Keratinocyte (primary cell): ENCODE data around the gene ATL1. TPM values are rescaled to one million over a fixed set of nuclear protein-coding genes. Genes with fewer than 3 reads are reported as not detected.

ENCODE experiments used
- DNase-seq: peaks from one replicate; pipeline ENCODE4 v3.0.0-alpha.2; 2011; ENCODE audit warnings: low read depth, missing footprints, low spot score
- FAIRE-seq: peaks from 2 replicates; lab custom pipeline; 2011; peaks lifted over from hg19 to GRCh38; lab: Jason Lieb, UNC
- H2AFZ ChIP-seq: 2 replicates; pipeline ENCODE4 v1.6.0; 2012; ENCODE audit warnings: low read length, control low read depth, inconsistent platforms; ENCODE audit not compliant: control insufficient read depth
- H3K27ac ChIP-seq: 2 replicates; pipeline ENCODE4 v1.5.1; 2011; ENCODE audit warnings: low read length; ENCODE audit not compliant: control insufficient read depth, insufficient read depth
- H3K27me3 ChIP-seq: 3 replicates; pipeline ENCODE4 v1.6.0; 2011; ENCODE audit warnings: low read length; ENCODE audit not compliant: control insufficient read depth, insufficient read depth; ENCODE audit errors: extremely low read depth
- H3K36me3 ChIP-seq, 2 experiments: 2 replicates in 1 of 2; 3 replicates in 1 of 2; pipeline ENCODE4 v1.5.1; 2011; ENCODE audit warnings: low read length in 2 of 2, mild to moderate bottlenecking in 1 of 2; ENCODE audit not compliant: control insufficient read depth in 2 of 2, insufficient read depth in 2 of 2; ENCODE audit errors: extremely low read depth in 1 of 2
- H3K4me1 ChIP-seq: 3 replicates; pipeline ENCODE4 v1.5.1; 2011; ENCODE audit warnings: low read length; ENCODE audit not compliant: control insufficient read depth, insufficient read depth; ENCODE audit errors: extremely low read depth
- H3K4me2 ChIP-seq: 3 replicates; pipeline ENCODE4 v1.6.0; 2011; ENCODE audit warnings: low read depth, low read length; ENCODE audit not compliant: control insufficient read depth, insufficient read depth; ENCODE audit errors: extremely low read depth
- H3K4me3 ChIP-seq, 3 experiments: fragments of 200-600 bp in 1 of 3; sonication (generic) in 1 of 3; 2 replicates in 2 of 3; 3 replicates in 1 of 3; pipeline ENCODE4 v1.5.1; 2011 to 2016; ENCODE audit warnings: low read length in 3 of 3, mild to moderate bottlenecking in 3 of 3, control low read depth in 2 of 3, inconsistent platforms in 1 of 3, low read depth in 1 of 3, mixed read lengths in 1 of 3, mixed run types in 1 of 3, moderate library complexity in 1 of 3; ENCODE audit not compliant: control insufficient read depth in 2 of 3, insufficient read depth in 2 of 3; ENCODE audit errors: extremely low read depth in 1 of 3
- H3K79me2 ChIP-seq: 2 replicates; pipeline ENCODE4 v1.6.0; 2012; ENCODE audit warnings: low read length; ENCODE audit not compliant: control insufficient read depth, insufficient read depth
- H3K9ac ChIP-seq: 3 replicates; pipeline ENCODE4 v1.6.0; 2011; ENCODE audit warnings: low read length; ENCODE audit not compliant: control insufficient read depth, insufficient read depth; ENCODE audit errors: extremely low read depth
- H3K9me1 ChIP-seq: 3 replicates; pipeline ENCODE4 v1.6.0; 2011; ENCODE audit warnings: low read length; ENCODE audit not compliant: control insufficient read depth, insufficient read depth; ENCODE audit errors: extremely low read depth
- H3K9me3 ChIP-seq: 2 replicates; pipeline ENCODE4 v1.5.1; 2012; ENCODE audit warnings: low read depth, low read length; ENCODE audit not compliant: control insufficient read depth
- H4K20me1 ChIP-seq: 3 replicates; pipeline ENCODE4 v1.6.0; 2011; ENCODE audit warnings: low read length; ENCODE audit not compliant: control insufficient read depth, insufficient read depth; ENCODE audit errors: extremely low read depth
- CTCF ChIP-seq, 3 experiments: IDR thresholded peaks in 1 of 3; conservative IDR thresholded peaks in 1 of 3; optimal IDR thresholded peaks in 1 of 3; 2 replicates in 2 of 3; 3 replicates in 1 of 3; pipeline versions ENCODE3 to v1.5.1; 2011; ENCODE audit warnings: low read length in 3 of 3, mild to moderate bottlenecking in 3 of 3, moderate library complexity in 2 of 3, control low read depth in 1 of 3, inconsistent platforms in 1 of 3; ENCODE audit not compliant: insufficient read depth in 2 of 3; ENCODE audit errors: extremely low read depth in 1 of 3
- EZH2 ChIP-seq: IDR thresholded peaks from one replicate; pipeline ENCODE4 v1.6.1; 2012; ENCODE audit warnings: inconsistent platforms, mild to moderate bottlenecking, low read length, moderate library complexity
- dilution Hi-C: fragments of 300-500 bp; cut with MboI; formaldehyde crosslinking; loops from one replicate; pipeline ENCODE4 v1.7.0; 2020; ENCODE audit warnings: low sequenced_read_pairs; ENCODE audit not compliant: extremely low pct_ligation_motif_present
- polyA plus RNA-seq, 5 experiments: library from polyadenylated mRNA; depleted of rRNA in 3 of 5; stranded (reverse) in 3 of 5; stranded (forward) in 1 of 5; unstranded in 1 of 5; fragments of >200 nt; gene quantifications; 1 replicate in 1 of 5; 2 replicates in 3 of 5; 3 replicates in 1 of 5; pipeline versions ENCODE4 v1.2.1 to v1.2.3, GENCODE V29; 2011 to 2012; ENCODE audit warnings: missing spikeins in 2 of 5, low read depth in 1 of 5, low replicate concordance in 1 of 5

Gene ATL1
- polyA plus RNA-seq, 1 donor (not counting 4 experiments of a cell fraction or from before 2014, with no cell fraction given): 3.6 TPM

- DNase-seq: no peak
- no peaks in the 10 kb centered on the region for H3K36me3 ChIP-seq
- no peaks in the 10 kb centered on the region for H3K9me1 ChIP-seq
- TF ChIP-seq EZH2: no peak
- no peak for TF ChIP-seq CTCF (optimal IDR thresholded peaks at IDR 0.05 in 1 of 3, IDR thresholded peaks at IDR 0.05 in 1 of 3, conservative IDR thresholded peaks at IDR 0.05 in 1 of 3; ENCODE audit: extremely low read depth in 1 of 3, insufficient read depth in 2 of 3, low read length in 3 of 3)
- dilution Hi-C loops: no loop called here
- FAIRE-seq: no peak
- no peaks in the 10 kb centered on the region for H3K27me3 ChIP-seq
- no peaks in the 10 kb centered on the region for H3K79me2 ChIP-seq
- H3K4me2 ChIP-seq: no peak overlapping the region
- H3K9ac ChIP-seq: no peak overlapping the region
- H2AFZ ChIP-seq: no peak overlapping the region
- no peaks in the 10 kb centered on the region for H3K9me3 ChIP-seq
- peaks cover 10% of the 10 kb centered on the region for H3K4me1 ChIP-seq
- H3K4me3 ChIP-seq: no peak overlapping the region
- H3K27ac ChIP-seq: no peak overlapping the region
- no peaks in the 10 kb centered on the region for H4K20me1 ChIP-seq
These were observed 56.3 kb downstream of the ATL1 start for GRCh38 chr14:50616275-50616674.

- Histone ChIP-seq H3K9me1 (no peaks in the 10 kb centered on the region), H3K36me3 (no peaks in the 10 kb centered on the region), H3K9me3 (no peaks in the 10 kb centered on the region), H4K20me1 (no peaks in the 10 kb centered on the region), H3K9ac (no peak overlapping the region), H3K27ac (no peak overlapping the region), H3K4me2 (no peak overlapping the region), H3K79me2 (no peaks in the 10 kb centered on the region), H3K27me3 (no peaks in the 10 kb centered on the region), H3K4me1 (peaks cover 10% of the 10 kb centered on the region), H2AFZ (no peak overlapping the region), H3K4me3 (no peak overlapping the region)
- peak; percentile 69 for FAIRE-seq
- no peak for DNase-seq
- TF ChIP-seq EZH2: no peak
- peak; percentile 45 to 72 (median 60) for TF ChIP-seq CTCF (optimal IDR thresholded peaks at IDR 0.05 in 1 of 3, IDR thresholded peaks at IDR 0.05 in 1 of 3, conservative IDR thresholded peaks at IDR 0.05 in 1 of 3; ENCODE audit: extremely low read depth in 1 of 3, insufficient read depth in 2 of 3, low read length in 3 of 3)
- dilution Hi-C loops: no loop called here
These were observed 59.7 kb downstream of the ATL1 start for GRCh38 chr14:50619569-50620141.
